Mucosa of descending colon (tissue), 3 donors: ENCODE results near the gene RHBDF2. TPM values are rescaled to one million over a fixed set of nuclear protein-coding genes. Genes with fewer than 3 reads are reported as not detected.
"Not testable (repeated sequence)": the region's sequence is repeated elsewhere in the genome, so short reads cannot be mapped to it uniquely, and the experiment has no call there.

Experiments used
- ATAC-seq: fragments of 200-7000 bp; cut with Tn5 transposase; one replicate; pipeline ENCODE4 v1.9.1; 2020; ENCODE audit warnings: mild to moderate bottlenecking, moderate library complexity
- DNase-seq, 3 donors: peaks; one replicate each; pipeline ENCODE4 v3.0.0-alpha.2; 2020
- H3K36me3 ChIP-seq: fragments of 200-600 bp; one replicate; pipeline ENCODE4 v1.8.0; 2021; ENCODE audit warnings: low read depth, mild to moderate bottlenecking
- H3K4me1 ChIP-seq: fragments of 200-600 bp; one replicate; pipeline ENCODE4 v1.8.0; 2021; ENCODE audit warnings: low read depth, mild to moderate bottlenecking
- H3K4me3 ChIP-seq: fragments of 200-600 bp; one replicate; pipeline ENCODE4 v1.8.0; 2021; ENCODE audit warnings: mild to moderate bottlenecking
- H3K9me3 ChIP-seq: fragments of 200-600 bp; one replicate; pipeline ENCODE4 v1.8.0; 2021; ENCODE audit warnings: mild to moderate bottlenecking
- intact Hi-C, 2 donors: fragments of 100-400 bp; cut with DNase I in 1 of 2; cut with micrococcal nuclease in 1 of 2; formaldehyde crosslinking; loops; one replicate each; pipeline versions ENCODE4 v1.11.0 to v1.11.1; 2022; cut with DNase I, micrococcal nuclease
- total RNA-seq, 3 donors: library from RNA; stranded (reverse); fragmentation: NEBNext Ultra II Directional in 2 of 3; extraction: Animal tissue kit (Norgen Biotek cat#: 25700) in 2 of 3; gene quantifications; one replicate each; pipeline versions ENCODE4 v1.2.1 to v1.2.4, GENCODE V29; 2021 to 2023
- TF ChIP-seq, protein P1 (sequence below): fragments of 200-600 bp; IDR thresholded peaks from one replicate; pipeline ENCODE4 v1.8.0; 2022; ENCODE audit warnings: antibody characterized with exemption, mild to moderate bottlenecking
- donor health status: DM: no; HTN: no; CAD: no; lungs with moderate emphysema.
- donor health status: DM: no; HTN: no; CAD: no.
- donor health status: DM: no; HTN: yes; CAD: no.

RHBDF2 gene
- total RNA-seq, 3 donors from 2014 or later = 11.2 to 20.8 (median 18.9) TPM

DNA sequence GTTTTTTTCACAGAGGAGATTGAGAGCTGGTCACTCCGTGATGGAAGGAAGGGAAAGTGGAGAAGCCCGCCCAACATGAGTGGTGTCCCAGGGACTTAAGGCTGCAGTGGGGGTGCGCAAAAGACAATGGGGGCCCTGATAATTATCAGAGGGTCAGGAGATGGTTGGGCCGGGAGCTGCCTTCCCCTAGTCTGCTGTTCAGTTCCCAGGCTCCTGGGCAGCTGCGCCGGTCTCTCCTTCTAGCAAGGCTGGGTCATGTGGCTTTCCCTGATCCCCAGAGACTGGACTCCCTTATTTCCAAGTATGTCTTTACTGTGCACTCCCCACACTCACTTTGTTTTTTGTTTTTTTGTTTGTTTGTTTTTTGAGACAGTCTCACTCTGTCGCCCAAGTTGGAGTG is 20.0 kb upstream of the RHBDF2 start:
- intact Hi-C loops = no loop called here
- no peaks in the 10 kb centered on the region for H3K9me3 ChIP-seq
- ATAC-seq (no peak), DNase-seq (no peak)
- H3K4me1 ChIP-seq = peaks cover 15% of the 10 kb centered on the region
- H3K4me3 ChIP-seq = no peak overlapping the region
- no peaks in the 10 kb centered on the region for H3K36me3 ChIP-seq
- TF ChIP-seq, protein P1, sequence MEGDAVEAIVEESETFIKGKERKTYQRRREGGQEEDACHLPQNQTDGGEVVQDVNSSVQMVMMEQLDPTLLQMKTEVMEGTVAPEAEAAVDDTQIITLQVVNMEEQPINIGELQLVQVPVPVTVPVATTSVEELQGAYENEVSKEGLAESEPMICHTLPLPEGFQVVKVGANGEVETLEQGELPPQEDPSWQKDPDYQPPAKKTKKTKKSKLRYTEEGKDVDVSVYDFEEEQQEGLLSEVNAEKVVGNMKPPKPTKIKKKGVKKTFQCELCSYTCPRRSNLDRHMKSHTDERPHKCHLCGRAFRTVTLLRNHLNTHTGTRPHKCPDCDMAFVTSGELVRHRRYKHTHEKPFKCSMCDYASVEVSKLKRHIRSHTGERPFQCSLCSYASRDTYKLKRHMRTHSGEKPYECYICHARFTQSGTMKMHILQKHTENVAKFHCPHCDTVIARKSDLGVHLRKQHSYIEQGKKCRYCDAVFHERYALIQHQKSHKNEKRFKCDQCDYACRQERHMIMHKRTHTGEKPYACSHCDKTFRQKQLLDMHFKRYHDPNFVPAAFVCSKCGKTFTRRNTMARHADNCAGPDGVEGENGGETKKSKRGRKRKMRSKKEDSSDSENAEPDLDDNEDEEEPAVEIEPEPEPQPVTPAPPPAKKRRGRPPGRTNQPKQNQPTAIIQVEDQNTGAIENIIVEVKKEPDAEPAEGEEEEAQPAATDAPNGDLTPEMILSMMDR = no peak

DNA sequence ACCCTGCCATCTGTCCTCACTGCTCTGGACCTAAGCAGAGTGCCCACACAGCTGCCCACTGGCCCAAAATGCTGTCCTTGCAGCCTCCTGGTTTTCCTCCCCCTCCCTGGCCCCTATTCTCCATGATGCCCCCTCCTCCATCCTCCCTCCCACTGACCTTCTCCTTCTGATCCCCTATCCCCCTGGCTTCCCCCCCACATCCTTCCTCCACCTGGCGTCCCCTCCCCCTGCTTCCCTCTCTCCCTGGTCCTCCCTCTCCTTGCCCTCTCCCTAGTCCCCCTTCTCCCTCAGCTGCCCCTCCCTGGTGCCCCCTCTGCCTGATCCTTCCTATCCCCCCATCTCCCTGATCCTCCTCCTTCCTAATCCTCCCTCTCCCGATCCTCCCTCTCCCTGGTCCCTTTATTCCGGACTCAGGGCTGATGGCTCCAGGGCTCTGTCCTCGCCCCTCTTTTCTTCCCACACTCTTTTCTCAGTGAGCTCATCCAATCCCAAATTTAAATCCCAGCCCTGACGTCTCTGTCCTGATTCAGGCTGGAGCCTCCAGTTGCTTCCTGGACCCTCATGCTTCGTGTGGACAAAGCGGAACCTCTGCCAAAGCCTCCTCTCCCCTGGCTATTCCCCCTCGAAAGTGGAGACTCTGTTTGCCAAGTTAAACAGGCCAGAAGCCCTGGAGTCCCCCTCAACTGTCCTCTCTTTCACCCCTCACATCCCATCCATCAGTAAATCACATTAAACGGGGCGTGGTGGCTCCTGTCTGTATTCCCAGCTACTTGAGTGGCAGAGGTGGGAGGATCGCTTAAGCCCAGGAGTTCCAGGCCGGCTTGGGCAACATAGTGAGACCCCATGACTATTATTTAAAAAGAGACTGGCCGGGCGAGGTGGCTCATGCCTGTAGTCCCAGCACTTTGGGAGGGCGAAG is 18.1 kb upstream of the RHBDF2 start:
- Histone ChIP-seq H3K9me3 (no peaks in the 10 kb centered on the region), H3K36me3 (no peaks in the 10 kb centered on the region), H3K4me1 (peaks cover under 1% of the 10 kb centered on the region), H3K4me3 (no peak overlapping the region)
- TF ChIP-seq, protein P1 = no peak
- no peak for ATAC-seq
- DNase-seq = no peak
- intact Hi-C loops = no loop called here

DNA sequence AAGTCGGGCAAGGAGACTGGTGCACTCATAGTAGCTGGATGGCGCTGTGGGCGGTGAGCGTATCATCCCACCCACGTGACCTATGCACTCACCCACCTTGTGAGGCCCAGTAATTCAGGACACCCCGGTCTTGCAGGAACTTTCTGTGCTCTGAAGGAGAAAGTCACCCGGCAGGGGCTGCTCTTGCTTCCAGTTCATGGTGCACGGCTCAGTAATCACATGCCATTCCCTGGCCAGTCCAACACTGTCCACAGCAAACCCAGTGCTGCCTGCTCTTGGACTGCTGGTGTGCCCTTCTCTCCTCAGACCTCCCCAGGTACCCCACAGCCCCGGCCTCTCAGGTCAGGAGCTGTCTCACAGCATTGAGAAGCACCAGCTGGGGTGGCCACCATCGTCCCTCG is 16.4 kb upstream of the RHBDF2 start:
- intact Hi-C loops = no loop called here

DNA sequence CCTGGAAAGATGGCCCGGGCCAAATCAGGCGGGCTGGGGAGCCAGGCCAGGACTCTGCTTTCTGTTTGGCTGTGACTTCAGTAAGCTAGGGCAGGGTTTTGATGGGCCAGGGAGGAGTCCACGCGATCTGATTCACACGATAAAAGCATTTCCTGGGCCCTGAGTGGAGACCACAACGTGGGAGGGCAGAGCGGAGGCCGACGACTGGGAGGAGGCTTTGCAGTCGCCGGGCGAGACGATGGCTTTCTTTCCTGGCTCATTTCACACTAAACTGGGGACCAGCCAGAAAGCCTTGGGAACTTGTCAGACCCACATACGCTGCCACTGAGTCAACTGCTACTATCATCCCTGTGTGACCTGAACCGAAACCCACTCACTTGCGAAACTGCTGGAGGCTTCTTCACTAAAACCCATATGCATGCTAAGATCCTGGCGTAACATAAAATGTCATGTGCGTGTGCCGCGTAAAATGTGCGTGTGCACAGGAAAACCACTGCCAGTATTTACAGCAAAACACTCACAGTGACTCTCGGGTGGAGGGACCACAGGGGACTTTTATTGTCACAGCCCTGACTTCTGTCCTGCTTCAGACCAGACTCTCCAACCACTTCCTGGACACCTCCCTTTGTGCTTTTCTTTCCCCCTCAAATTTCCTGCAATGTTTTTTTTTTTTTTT is 14.2 kb upstream of the RHBDF2 start:
- no peak overlapping the region for H3K4me3 ChIP-seq
- no peaks in the 10 kb centered on the region for H3K4me1 ChIP-seq
- H3K36me3 ChIP-seq = no peaks in the 10 kb centered on the region
- peak; percentile 79 for ATAC-seq
- DNase-seq = peak; percentile 64 to 81 (median 68)
- TF ChIP-seq, protein P1 = no peak
- intact Hi-C loops = no loop called here
- no peaks in the 10 kb centered on the region for H3K9me3 ChIP-seq

More for the DNA sequence above, 16.4 kb upstream of the RHBDF2 start:
- no peaks in the 10 kb centered on the region for H3K4me1 ChIP-seq
- H3K9me3 ChIP-seq = no peaks in the 10 kb centered on the region
- TF ChIP-seq, protein P1 = no peak
- DNase-seq = no peak
- H3K4me3 ChIP-seq = no peak overlapping the region
- no peak for ATAC-seq
- H3K36me3 ChIP-seq = no peaks in the 10 kb centered on the region

- intact Hi-C loops, ATAC-seq, H3K36me3 ChIP-seq, H3K4me3 ChIP-seq, DNase-seq, H3K4me1 ChIP-seq, H3K9me3 ChIP-seq: not testable (repeated sequence)
These were observed 13.1 kb upstream of the RHBDF2 start for GRCh38 chr17:76514355-76514754.

GRCh38 chr17:76513306-76513692 is 12.1 kb upstream of the RHBDF2 start:
- TF ChIP-seq, protein P1 = no peak
- intact Hi-C loops = no loop called here
- ATAC-seq = no peak

More at GRCh38 chr17:76513306-76513692, 12.1 kb upstream of the RHBDF2 start:
- H3K4me1 ChIP-seq = no peaks in the 10 kb centered on the region
- no peaks in the 10 kb centered on the region for H3K36me3 ChIP-seq
- no peaks in the 10 kb centered on the region for H3K9me3 ChIP-seq
- DNase-seq = no peak
- H3K4me3 ChIP-seq = no peak overlapping the region
